ENCODE data around the gene HEATR5A. TPM values are rescaled to one million over a fixed set of nuclear protein-coding genes. Genes with fewer than 3 reads are reported as not detected.

The HEATR5A gene
- polyA plus RNA-seq: 11.2 and 14.8 TPM in 2 replicates

GRCh38 chr14:31420319-31421111, at the start of gene HEATR5A:
HEATR5A (minus strand) TSS chr14:31420550; CDS start chr14:31402975, 17,575 bp downstream.

DNA sequence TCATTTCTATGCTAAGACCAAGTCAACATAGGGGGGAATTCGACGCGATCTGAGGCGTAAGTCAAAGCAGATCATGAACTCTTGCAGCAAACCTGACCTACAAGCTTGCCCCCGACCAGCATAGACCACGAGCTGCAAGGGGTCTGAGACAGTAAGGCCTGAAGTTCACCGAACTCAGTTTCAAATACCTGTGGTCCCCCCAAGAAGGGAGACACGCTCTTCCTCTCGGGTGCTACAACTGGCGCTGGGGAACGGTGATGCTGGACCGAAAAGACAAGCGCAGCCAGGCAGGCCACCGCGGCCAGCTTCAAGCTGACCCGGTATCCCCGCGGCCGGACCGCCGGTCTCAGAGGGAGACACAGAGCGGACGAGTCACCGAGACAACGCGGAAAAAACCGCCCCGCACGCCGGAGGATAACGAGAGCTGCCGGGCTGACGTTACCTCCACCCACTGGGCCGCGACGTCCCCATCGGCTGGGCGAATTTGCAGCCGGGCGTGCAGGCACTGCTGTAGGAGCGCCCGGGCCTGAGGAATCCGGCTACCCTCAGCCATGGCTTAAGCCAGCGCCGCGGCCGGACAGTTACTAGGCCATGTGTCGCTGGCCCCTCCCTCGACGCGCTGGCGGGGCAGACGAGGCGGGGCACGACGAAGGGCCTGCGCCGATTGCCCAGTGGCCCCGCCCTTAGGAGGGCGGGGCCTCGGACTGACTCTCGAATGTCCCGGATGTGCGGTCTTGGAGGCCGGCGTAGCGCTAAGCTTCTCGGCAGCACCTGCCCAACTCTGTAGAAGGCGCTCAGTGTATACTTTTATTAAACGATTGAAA, 36.7 kb upstream of the HEATR5A start, which contains the start of gene DTD2:
TSS of gene DTD2 (minus strand) at position 666 of the 824 bp plus-strand sequence. CDS start at position 553, 113 bp downstream.

Other genes starting within 250 kb of the HEATR5A start
- gene HECTD1, start 212.8 kb downstream of the HEATR5A start, polyA plus RNA-seq: 175 and 200 TPM in 2 replicates
- gene DTD2, start 37.0 kb upstream of the HEATR5A start, polyA plus RNA-seq: 32.6 and 38.9 TPM in 2 replicates
- not detected in 2 replicates for gene GPR33, start 67.5 kb upstream of the HEATR5A start, polyA plus RNA-seq
- gene NUBPL, start 140.9 kb upstream of the HEATR5A start, polyA plus RNA-seq: 5.4 and 13.7 TPM in 2 replicates

Measured in Purkinje cell (primary cell).